CD4-positive, alpha-beta T cell (primary cell): Measurements from ENCODE around the gene SERPINA5. TPM values are rescaled to one million over a fixed set of nuclear protein-coding genes. Genes with fewer than 3 reads are reported as not detected.

ENCODE experiments used
- ATAC-seq: fragments of 200-7000 bp; cut with Tn5 transposase; one replicate; pipeline ENCODE4 v1.10.0; 2022; ENCODE audit warnings: mild to moderate bottlenecking; ENCODE audit not compliant: poor library complexity
- CTCF ChIA-PET: fragments of 350-600 bp; sonication (Branson Sonifier 250); formaldehyde crosslinking; loops from one replicate; lab custom pipeline; 2021; ENCODE audit warnings: antibody characterized with exemption, inconsistent platforms; lab: Charles Lee
- POLR2A ChIA-PET: fragments of 350-600 bp; sonication (Branson Sonifier 250); formaldehyde crosslinking; loops from one replicate; lab custom pipeline; 2021; ENCODE audit warnings: antibody characterized with exemption, inconsistent platforms; lab: Charles Lee
- DNase-seq, 14 experiments: peaks; one replicate each; pipeline ENCODE4 v3.0.0-alpha.2; 2013 to 2020; ENCODE audit warnings: mixed read lengths in 2 of 14
- H3K27ac ChIP-seq, 2 donors: one replicate each; pipeline versions ENCODE4 v1.5.1 to v1.7.0; 2013; ENCODE audit warnings: low read length in 2 of 2, low read depth in 1 of 2, mild to moderate bottlenecking in 1 of 2
- H3K27me3 ChIP-seq, 2 experiments: 1 replicate in 1 of 2; 2 replicates in 1 of 2; pipeline versions ENCODE4 v1.6.1 to v1.7.0; 2013; ENCODE audit warnings: low read length in 2 of 2, control low read depth in 1 of 2, mild to moderate bottlenecking in 1 of 2, moderate library complexity in 1 of 2; ENCODE audit not compliant: insufficient read depth in 2 of 2, control insufficient read depth in 1 of 2
- H3K36me3 ChIP-seq: one replicate; pipeline ENCODE4 v1.6.1; 2013; ENCODE audit warnings: low read length, control low read depth; ENCODE audit not compliant: insufficient read depth
- H3K4me1 ChIP-seq: one replicate; pipeline ENCODE4 v1.6.1; 2013; ENCODE audit warnings: low read length, control low read depth; ENCODE audit not compliant: insufficient read depth
- H3K4me3 ChIP-seq: one replicate; pipeline ENCODE4 v1.5.1; 2013; ENCODE audit warnings: mild to moderate bottlenecking, low read length, moderate library complexity
- H3K9me3 ChIP-seq, 2 experiments: 1 replicate in 1 of 2; 2 replicates in 1 of 2; pipeline versions ENCODE4 v1.6.1 to v1.7.0; 2013; ENCODE audit warnings: low read length in 2 of 2, mild to moderate bottlenecking in 2 of 2, control low read depth in 1 of 2, moderate library complexity in 1 of 2; ENCODE audit not compliant: control insufficient read depth in 1 of 2, insufficient read depth in 1 of 2
- H3K27ac Mint-ChIP-seq: one replicate; pipeline ENCODE4 v1.8.0; 2020; ENCODE audit warnings: mixed read lengths
- H3K27me3 Mint-ChIP-seq: one replicate; pipeline ENCODE4 v1.8.0; 2021; ENCODE audit warnings: mixed read lengths
- H3K36me3 Mint-ChIP-seq: one replicate; pipeline ENCODE4 v1.8.0; 2021; ENCODE audit warnings: low read depth, mixed read lengths
- H3K4me1 Mint-ChIP-seq: one replicate; pipeline ENCODE4 v1.8.0; 2021; ENCODE audit warnings: low read depth, mixed read lengths
- H3K4me3 Mint-ChIP-seq: one replicate; pipeline ENCODE4 v1.8.0; 2020; ENCODE audit warnings: mild to moderate bottlenecking, mixed read lengths
- H3K9me3 Mint-ChIP-seq: one replicate; pipeline ENCODE4 v1.8.0; 2020; ENCODE audit warnings: mixed read lengths
- intact Hi-C, 2 experiments: fragments of 100-400 bp; cut with DNase I in 1 of 2; cut with micrococcal nuclease in 1 of 2; formaldehyde crosslinking; loops; one replicate each; pipeline versions ENCODE4 v1.15.1 to v1.9.0; 2023 to 2025; cut with DNase I, micrococcal nuclease
- total RNA-seq, 174 experiments: library from RNA in 2 of 174; stranded (reverse) in 2 of 174; gene quantifications; one replicate each; pipeline ENCODE4 v1.2.3 and lab custom pipeline; 2021 to 2026
- TF ChIP-seq, protein P1 (sequence below): fragments of 200-600 bp; IDR thresholded peaks from one replicate; pipeline ENCODE4 v1.8.0; 2022; ENCODE audit warnings: antibody characterized with exemption, mild to moderate bottlenecking

SERPINA5 gene
- total RNA-seq, 2 experiments from 2014 or later = not detected

DNA sequence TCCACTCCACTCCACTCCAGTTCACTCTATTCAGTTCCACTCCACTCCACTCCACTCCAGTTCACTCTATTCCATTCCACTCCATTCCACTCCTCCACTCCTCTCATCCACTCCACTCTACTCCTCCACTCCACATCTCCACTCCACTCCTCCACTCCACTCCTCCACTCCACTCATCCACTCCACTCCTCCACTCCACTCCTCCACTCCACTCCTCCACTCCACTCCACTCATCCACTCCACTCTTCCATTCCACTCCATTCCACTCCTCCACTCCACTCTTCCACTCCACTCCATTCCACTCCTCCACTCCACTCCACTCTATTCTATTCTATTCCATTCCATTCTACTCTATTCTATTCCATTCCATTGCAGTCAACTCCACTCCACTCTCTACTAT is 9.8 kb downstream of the SERPINA5 start:
- no peaks in the 10 kb centered on the region for H3K36me3 Mint-ChIP-seq
- no peaks in the 10 kb centered on the region for H3K27me3 ChIP-seq
- no peak overlapping the region for H3K4me3 ChIP-seq
- H3K4me1 Mint-ChIP-seq = no peaks in the 10 kb centered on the region
- peaks cover 8% of the 10 kb centered on the region for H3K27me3 Mint-ChIP-seq
- no peaks in the 10 kb centered on the region for H3K36me3 ChIP-seq
- no peak for DNase-seq
- no peak for ATAC-seq
- CTCF ChIA-PET = no interaction called here
- peaks cover 0 to 6% of the 10 kb centered on the region in 2 experiments for H3K9me3 ChIP-seq
- intact Hi-C loops = no loop called here
- POLR2A ChIA-PET = no interaction called here
- no peak overlapping the region for H3K4me3 Mint-ChIP-seq
- TF ChIP-seq, protein P1, sequence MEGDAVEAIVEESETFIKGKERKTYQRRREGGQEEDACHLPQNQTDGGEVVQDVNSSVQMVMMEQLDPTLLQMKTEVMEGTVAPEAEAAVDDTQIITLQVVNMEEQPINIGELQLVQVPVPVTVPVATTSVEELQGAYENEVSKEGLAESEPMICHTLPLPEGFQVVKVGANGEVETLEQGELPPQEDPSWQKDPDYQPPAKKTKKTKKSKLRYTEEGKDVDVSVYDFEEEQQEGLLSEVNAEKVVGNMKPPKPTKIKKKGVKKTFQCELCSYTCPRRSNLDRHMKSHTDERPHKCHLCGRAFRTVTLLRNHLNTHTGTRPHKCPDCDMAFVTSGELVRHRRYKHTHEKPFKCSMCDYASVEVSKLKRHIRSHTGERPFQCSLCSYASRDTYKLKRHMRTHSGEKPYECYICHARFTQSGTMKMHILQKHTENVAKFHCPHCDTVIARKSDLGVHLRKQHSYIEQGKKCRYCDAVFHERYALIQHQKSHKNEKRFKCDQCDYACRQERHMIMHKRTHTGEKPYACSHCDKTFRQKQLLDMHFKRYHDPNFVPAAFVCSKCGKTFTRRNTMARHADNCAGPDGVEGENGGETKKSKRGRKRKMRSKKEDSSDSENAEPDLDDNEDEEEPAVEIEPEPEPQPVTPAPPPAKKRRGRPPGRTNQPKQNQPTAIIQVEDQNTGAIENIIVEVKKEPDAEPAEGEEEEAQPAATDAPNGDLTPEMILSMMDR = no peak
- no peak overlapping the region for H3K27ac Mint-ChIP-seq
- no peak overlapping the region for H3K27ac ChIP-seq
- H3K4me1 ChIP-seq = no peaks in the 10 kb centered on the region
- no peaks in the 10 kb centered on the region for H3K9me3 Mint-ChIP-seq

DNA sequence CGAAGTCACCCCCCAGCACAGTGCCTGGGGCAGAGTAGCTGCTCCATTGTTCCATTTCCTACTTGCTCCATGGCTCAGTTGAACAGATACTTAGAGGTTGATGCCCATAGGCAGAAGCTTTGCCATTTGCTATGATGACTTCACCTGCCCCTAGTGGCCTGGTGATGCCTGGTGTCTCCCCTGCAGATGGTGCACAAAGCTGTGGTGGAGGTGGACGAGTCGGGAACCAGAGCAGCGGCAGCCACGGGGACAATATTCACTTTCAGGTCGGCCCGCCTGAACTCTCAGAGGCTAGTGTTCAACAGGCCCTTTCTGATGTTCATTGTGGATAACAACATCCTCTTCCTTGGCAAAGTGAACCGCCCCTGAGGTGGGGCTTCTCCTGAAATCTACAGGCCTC is 10.6 kb downstream of the SERPINA5 start:
- Histone ChIP-seq H3K27ac (no peak overlapping the region), H3K27me3 (no peaks in the 10 kb centered on the region), H3K9me3 (peaks cover 0 to 6% of the 10 kb centered on the region in 2 experiments), H3K4me3 (no peak overlapping the region), H3K36me3 (no peaks in the 10 kb centered on the region), H3K4me1 (no peaks in the 10 kb centered on the region)
- no peak for ATAC-seq
- TF ChIP-seq, protein P1 = no peak
- ChIA-PET POLR2A (no interaction called here), CTCF (no interaction called here)
- H3K4me1 Mint-ChIP-seq = no peaks in the 10 kb centered on the region
- DNase-seq = no peak
- H3K27ac Mint-ChIP-seq = no peak overlapping the region
- H3K36me3 Mint-ChIP-seq = no peaks in the 10 kb centered on the region
- no peaks in the 10 kb centered on the region for H3K9me3 Mint-ChIP-seq
- intact Hi-C loops = no loop called here
- H3K4me3 Mint-ChIP-seq = no peak overlapping the region
- H3K27me3 Mint-ChIP-seq = peaks cover 11% of the 10 kb centered on the region

DNA sequence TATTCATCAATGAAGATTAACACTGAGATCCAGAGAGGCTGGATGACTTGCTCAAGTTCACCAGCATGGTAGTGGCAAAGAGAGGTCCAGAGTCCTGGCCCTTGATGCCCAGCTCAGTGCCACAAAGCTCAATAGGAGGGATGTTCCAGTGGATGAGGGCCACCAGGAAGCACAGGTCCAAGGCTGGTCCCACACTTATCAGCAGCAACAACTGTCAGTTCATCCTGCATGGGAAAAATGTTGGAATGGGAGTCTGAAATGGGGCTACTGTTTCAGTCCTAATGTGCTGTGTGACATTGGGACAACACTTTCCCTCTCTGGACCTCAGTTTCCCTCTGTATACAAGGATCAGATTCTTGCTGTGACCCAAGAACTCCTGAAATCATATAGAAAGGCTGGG is 11.2 kb downstream of the SERPINA5 start:
- TF ChIP-seq, protein P1 = no peak
- POLR2A ChIA-PET = no interaction called here
- H3K4me1 Mint-ChIP-seq = no peaks in the 10 kb centered on the region
- H3K36me3 Mint-ChIP-seq = no peaks in the 10 kb centered on the region
- no peaks in the 10 kb centered on the region for H3K27me3 ChIP-seq
- CTCF ChIA-PET = no interaction called here
- H3K27ac Mint-ChIP-seq = no peak overlapping the region
- H3K4me1 ChIP-seq = no peaks in the 10 kb centered on the region
- peaks cover 0 to 6% of the 10 kb centered on the region in 2 experiments for H3K9me3 ChIP-seq
- H3K9me3 Mint-ChIP-seq = no peaks in the 10 kb centered on the region
- no peak overlapping the region for H3K27ac ChIP-seq
- ATAC-seq = no peak
- H3K27me3 Mint-ChIP-seq = peaks cover 15% of the 10 kb centered on the region
- DNase-seq = no peak
- no peak overlapping the region for H3K4me3 Mint-ChIP-seq
- no peaks in the 10 kb centered on the region for H3K36me3 ChIP-seq
- no peak overlapping the region for H3K4me3 ChIP-seq
- intact Hi-C loops = no loop called here
